DLD1 (cell line): ENCODE data around the gene NECTIN2.
"Not testable (repeated sequence)": the region's sequence is repeated elsewhere in the genome, so short reads cannot be mapped to it uniquely, and the experiment has no call there.

Experiments
- in situ Hi-C: cut with HindIII; loops from 2 replicates; pipeline ENCODE4 v1.10.0; 2017; ENCODE audit warnings: low sequenced_read_pairs

NECTIN2 gene

GRCh38 chr19:44814517-44814916, 31.6 kb upstream of the NECTIN2 start:
- in situ Hi-C loops = no loop called here

- in situ Hi-C loops = no loop called here
Measured at GRCh38 chr19:44816301-44816700, 29.8 kb upstream of the NECTIN2 start.

- in situ Hi-C loops = no loop called here
Measured at GRCh38 chr19:44817725-44818465, 28.2 kb upstream of the NECTIN2 start.

- in situ Hi-C loops = no loop called here
Measured at GRCh38 chr19:44818466-44819031, 27.5 kb upstream of the NECTIN2 start.

- in situ Hi-C loops = no loop called here
Measured at GRCh38 chr19:44819246-44819832, 26.8 kb upstream of the NECTIN2 start.

GRCh38 chr19:44820648-44821609, 25.2 kb upstream of the NECTIN2 start:
- in situ Hi-C loops = no loop called here

DNA sequence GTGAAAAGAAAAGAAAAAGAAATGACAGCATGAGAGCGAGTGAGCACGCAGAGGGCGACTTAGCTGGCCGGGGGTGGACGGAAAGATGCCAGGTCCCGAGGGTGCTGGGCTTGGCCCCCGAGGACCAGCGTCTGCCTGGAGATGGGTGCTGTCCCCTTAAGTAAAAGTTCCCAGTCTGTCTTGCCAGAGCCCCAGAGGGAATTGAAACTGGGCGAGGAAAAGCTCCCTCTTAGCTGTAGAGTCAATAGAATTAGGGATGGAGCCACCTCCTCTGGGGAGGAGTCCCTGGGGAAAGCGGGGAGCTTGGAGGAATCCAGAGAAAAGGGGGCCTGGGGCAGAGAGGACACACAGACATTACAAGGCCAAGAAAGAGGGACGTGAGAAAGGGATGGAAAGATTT, 23.9 kb upstream of the NECTIN2 start:
- in situ Hi-C loops = no loop called here

GRCh38 chr19:44822670-44823372, 23.3 kb upstream of the NECTIN2 start:
- in situ Hi-C loops = no loop called here

DNA sequence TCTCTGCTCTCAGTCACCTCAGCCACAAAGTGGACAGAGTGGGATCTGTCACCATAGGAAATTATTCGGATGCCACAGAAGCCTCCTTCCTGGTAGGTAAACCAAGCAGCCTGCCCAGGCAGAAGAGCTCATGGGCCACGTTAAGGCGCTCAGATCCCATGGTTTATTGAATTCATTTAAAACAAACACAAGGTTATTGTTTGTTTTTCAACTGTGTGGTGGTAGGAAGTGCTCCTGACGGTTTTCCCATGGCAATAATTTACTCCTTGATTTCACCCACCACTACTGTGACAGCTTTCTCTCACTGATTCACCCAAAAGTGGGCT, 22.8 kb upstream of the NECTIN2 start:
- in situ Hi-C loops = no loop called here

DNA sequence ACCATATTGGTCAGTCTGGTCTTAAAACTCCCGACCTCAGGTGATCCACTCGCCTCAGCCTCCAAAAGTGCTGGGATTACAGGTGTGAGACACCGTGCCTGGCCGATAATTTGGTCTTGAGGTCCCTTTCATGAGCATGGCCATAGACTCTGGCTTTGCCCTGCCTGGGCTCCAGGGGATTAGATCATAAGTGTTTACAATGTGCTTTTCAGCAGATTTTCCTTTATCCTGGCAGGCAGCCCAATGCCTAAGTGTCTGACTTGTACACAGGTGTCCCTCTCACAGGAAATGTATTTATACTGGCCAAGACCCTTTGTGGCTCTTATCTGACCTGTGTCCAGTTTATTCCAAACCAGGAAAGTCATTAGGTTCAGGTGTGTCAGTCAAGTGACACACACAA, 21.3 kb upstream of the NECTIN2 start:
- in situ Hi-C loops = no loop called here

- in situ Hi-C loops = not testable (repeated sequence)
Measured at GRCh38 chr19:44832875-44833274, 13.2 kb upstream of the NECTIN2 start.

DNA sequence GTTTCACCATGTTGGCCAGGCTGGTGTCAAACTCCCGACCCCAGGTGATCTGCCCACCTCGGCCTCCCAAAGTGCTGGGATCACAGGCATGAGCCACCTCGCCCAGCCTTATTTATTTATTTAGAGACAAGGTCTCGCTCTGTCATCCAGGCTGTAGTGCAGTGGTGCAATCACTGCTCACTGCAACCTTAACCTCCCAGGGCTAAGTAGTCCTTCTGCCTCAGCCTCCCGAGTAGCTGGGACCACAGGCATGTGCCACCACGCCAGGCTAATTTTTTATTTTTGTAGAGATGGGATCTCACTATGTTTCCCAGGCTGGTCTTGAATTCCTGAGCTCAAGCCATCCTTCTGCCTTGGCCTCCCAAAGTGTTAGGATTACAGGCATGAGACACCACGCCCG, 11.7 kb upstream of the NECTIN2 start:
- in situ Hi-C loops = not testable (repeated sequence)

DNA sequence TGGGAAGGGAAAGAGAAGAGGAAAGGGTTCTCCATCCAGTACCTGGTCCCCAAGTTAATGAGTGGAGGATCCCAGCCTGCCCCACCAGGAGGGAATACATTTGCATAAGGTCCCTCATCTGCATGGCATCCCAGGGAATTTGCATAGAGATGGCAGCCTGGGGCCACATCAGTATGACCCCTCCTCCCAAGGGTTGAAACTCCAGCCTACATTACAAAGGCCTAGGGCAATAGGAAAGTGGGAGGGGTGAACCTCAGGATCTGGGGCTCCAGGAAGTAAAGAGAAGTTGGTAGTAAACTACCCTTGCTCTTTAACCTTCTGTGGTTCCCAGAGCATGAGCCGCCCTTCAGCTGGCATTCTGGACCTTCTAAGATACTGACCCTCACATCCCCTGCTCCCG, 6.8 kb upstream of the NECTIN2 start:
- in situ Hi-C loops = no loop called here

DNA sequence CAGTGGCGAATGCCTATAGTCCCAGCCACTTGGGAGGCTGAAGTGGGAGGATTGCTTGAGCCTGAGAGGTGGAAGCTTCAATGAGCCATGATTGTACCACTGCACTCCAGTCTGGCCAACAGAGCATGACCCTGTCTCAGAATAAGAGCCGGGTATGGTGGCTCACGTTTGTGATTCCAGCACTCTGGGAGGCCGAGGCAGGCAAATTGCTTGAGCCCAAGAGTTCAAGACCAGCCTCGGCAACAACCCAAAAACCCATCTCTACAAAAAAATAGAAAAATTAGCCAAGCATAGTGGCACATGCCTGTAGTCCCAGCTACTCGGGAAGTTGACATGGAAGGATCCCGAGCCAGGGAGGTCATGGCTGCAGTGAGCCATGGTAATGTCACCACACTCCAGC, 5.3 kb upstream of the NECTIN2 start:
- in situ Hi-C loops = no loop called here

GRCh38 chr19:44841231-44841630, 4.9 kb upstream of the NECTIN2 start:
- in situ Hi-C loops = no loop called here

DNA sequence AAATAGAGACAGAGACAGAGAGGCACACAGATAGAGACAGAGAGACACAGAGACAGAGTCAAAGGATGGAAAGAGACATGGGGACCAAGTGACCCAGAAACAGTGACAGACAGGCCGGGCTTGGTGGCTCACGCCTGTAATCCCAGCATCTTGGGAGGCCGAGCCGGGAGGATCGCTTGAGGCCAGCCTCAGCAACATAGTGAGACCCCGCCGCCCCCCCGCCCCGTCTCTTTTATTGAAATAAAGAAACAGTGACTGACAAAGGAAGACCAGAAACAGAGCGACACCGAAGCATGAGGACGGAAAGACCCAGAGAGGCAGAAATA, 848 bp upstream of the NECTIN2 start:
- in situ Hi-C loops = no loop called here

DNA sequence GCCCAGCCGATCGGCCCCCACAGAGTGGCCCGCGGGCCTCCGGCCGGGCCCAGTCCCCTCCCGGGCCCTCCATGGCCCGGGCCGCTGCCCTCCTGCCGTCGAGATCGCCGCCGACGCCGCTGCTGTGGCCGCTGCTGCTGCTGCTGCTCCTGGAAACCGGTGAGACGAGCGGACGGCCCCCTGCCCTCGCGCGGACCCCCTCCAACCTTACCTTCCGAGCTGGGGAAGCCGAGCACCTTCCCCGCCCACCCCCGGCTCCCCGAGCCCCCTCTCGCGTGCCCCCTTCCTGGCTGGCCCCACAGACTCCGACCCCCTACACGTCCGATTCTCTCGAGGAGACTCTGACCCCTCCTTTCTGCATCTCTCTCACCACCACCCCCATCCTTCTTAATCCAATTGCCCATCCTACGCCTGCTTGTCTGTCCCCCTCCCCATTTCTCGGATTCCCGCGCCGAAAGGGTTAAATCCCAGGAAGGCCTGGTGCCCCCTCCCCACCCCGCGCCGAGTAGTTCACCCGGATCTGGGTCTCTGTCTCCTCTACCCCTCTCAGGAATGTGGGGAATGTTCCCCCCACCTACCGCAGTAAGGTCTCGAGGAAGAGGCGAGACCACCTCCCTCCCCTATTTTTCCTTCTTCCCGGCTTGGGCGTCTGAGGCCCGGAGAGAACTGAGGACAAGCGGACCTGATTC, 502 bp downstream of the NECTIN2 start:
- in situ Hi-C loops = no loop called here

- in situ Hi-C loops = no loop called here
Measured at GRCh38 chr19:44847144-44848035, 1.3 kb downstream of the NECTIN2 start.

GRCh38 chr19:44848036-44848811, 2.1 kb downstream of the NECTIN2 start:
- in situ Hi-C loops = no loop called here
